GM21723 (cell line): Measurements from ENCODE around the gene PCDHGA10.
A peak's percentile ranks its signal among the peaks of the same experiment; 100 is the strongest.
"Not testable (repeated sequence)": the region's sequence is repeated elsewhere in the genome, so short reads cannot be mapped to it uniquely, and the experiment has no call there.

Experiments used
- ATAC-seq: cut with Tn5 transposase; IDR thresholded peaks from one replicate; pipeline ENCODE4 v1.9.1; 2021; ENCODE audit warnings: mild to moderate bottlenecking, moderate library complexity; ENCODE audit not compliant: unreplicated experiment

PCDHGA10 gene

DNA sequence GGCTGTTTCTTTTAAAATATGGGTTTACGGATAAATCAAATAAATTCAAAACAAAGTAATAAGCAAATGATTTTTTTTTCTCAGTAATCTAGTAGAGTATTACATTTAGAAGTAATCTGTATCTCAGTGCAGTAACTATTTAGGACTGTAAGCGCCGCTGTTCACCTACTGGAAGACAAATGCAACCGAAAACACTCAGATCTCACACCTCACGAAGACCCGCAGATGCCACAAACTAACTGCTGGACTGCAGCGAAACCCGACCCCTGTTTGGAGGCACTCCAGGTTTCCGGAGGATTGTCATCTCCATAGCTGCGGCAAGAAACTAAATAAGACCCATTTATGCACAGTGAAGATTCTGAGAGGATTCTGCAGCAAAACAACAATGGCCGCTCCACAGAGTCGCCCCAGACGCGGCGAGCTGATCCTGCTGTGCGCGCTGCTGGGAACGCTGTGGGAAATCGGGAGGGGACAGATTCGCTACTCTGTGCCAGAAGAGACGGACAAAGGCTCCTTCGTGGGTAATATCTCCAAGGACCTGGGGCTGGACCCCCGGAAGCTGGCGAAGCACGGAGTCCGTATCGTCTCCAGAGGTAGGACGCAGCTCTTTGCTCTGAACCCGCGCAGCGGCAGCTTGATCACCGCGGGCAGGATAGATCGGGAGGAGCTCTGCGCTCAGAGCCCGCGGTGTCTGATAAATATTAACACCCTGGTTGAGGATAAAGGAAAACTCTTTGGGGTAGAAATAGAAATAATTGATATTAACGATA, 20.2 kb upstream of the PCDHGA10 start, which contains the start of gene PCDHGA8:
TSS of gene PCDHGA8 (plus strand) at position 205 of the 770 bp plus-strand sequence. CDS start at position 386, 181 bp downstream.
- no peak for ATAC-seq

GRCh38 chr5:141393267-141393666, 19.5 kb upstream of the PCDHGA10 start:
- no peak for ATAC-seq

- ATAC-seq, result not testable (repeated sequence)
These were observed 18.2 kb upstream of the PCDHGA10 start for GRCh38 chr5:141394401-141395187.

DNA sequence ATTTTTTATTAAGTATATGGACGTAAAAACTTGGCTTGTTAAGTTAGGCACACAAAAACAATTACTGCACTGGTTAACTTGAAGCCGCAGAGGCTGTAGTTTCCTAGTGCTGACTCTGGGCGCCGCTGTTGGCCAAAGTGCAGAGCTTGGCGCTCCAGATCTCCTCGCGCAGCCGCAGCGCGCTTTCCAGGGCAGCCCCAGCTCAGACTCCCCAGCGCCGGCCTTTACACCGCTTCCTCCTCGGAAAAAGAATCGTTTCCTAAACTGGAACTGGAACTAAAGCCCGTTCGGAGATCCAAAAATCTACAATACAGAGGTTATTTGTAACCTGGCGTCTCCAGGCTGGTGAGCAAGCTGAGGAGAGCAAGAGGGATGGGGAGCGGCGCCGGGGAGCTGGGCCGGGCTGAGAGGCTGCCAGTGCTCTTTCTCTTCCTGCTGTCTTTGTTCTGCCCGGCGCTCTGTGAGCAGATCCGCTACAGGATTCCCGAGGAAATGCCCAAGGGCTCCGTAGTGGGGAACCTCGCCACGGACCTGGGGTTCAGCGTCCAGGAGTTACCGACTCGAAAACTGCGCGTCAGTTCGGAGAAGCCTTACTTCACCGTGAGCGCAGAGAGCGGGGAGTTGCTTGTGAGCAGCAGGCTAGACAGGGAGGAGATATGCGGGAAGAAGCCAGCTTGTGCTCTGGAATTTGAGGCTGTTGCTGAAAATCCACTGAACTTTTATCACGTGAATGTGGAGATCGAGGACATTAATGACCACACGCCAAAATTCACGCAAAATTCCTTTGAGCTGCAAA, 14.8 kb upstream of the PCDHGA10 start, which contains the start of gene PCDHGB5:
TSS of gene PCDHGB5 (plus strand) at position 192 of the 796 bp plus-strand sequence. CDS start at position 373, 181 bp downstream.
- peak; percentile 99 for ATAC-seq

DNA sequence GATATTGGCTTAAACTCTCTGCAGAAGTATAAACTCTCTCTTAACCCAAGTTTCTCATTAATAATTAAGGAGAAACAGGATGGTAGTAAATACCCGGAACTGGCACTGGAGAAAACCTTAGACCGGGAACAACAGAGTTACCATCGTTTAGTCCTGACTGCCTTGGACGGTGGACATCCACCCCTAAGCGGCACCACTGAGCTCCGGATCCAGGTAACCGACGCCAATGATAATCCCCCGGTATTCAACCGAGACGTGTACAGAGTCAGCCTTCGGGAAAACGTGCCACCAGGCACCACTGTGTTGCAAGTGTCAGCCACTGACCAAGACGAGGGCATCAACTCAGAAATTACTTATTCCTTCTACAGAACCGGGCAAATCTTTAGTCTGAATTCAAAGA, 14.2 kb upstream of the PCDHGA10 start:
- ATAC-seq, result no peak

DNA sequence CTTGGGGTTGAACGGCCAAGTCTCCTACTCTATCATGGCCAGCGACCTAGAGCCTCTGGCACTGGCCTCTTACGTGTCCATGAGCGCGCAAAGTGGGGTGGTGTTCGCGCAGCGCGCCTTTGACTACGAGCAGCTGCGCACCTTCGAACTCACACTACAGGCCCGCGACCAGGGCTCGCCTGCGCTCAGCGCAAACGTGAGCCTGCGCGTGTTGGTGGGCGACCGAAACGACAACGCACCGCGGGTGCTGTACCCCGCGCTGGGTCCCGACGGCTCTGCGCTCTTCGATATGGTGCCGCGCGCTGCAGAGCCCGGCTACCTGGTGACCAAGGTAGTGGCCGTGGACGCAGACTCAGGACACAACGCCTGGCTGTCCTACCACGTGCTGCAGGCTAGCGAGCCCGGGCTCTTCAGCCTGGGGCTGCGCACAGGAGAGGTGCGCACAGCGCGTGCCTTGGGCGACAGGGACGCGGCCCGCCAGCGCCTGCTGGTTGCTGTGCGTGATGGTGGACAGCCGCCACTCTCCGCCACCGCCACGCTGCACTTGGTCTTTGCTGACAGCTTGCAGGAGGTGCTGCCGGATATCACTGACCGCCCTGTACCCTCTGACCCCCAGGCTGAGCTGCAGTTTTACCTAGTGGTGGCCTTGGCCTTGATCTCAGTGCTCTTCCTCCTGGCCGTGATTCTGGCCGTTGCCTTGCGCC, 13.1 kb upstream of the PCDHGA10 start:
- no peak for ATAC-seq

GRCh38 chr5:141402553-141403243, 10.1 kb upstream of the PCDHGA10 start, which contains the start of gene PCDHGA9:
Gene PCDHGA9 (plus strand): TSS chr5:141402778. CDS start chr5:141402953, 175 bp downstream.
- no peak for ATAC-seq

- no peak for ATAC-seq
These were observed 9.4 kb upstream of the PCDHGA10 start for GRCh38 chr5:141403387-141403786.

- ATAC-seq, result not testable (repeated sequence)
These were observed 4.8 kb upstream of the PCDHGA10 start, which contains the start of gene PCDHGB6 for GRCh38 chr5:141407790-141408505. Gene PCDHGB6 (plus strand): TSS chr5:141408021. CDS start chr5:141408203, 182 bp downstream.

DNA sequence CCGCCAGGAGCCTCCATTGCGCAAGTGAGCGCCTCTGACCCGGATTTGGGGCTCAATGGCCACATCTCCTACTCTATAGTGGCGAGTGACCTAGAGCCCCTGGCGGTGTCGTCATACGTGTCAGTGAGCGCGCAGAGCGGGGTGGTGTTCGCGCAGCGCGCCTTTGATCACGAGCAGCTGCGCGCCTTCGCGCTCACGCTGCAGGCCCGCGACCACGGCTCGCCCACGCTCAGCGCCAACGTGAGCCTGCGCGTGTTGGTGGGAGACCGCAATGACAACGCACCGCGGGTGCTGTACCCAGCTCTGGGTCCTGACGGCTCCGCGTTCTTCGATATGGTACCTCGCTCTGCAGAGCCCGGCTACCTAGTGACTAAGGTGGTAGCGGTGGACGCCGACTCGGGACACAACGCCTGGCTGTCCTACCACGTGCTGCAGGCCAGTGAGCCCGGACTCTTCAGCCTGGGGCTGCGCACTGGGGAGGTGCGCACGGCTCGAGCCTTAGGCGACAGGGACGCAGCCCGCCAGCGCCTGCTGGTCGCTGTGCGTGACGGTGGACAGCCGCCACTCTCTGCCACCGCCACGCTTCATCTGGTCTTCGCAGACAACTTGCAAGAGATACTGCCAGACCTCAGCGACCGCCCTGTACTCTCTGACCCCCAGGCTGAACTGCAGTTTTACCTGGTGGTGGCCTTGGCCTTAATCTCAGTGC, 3.0 kb upstream of the PCDHGA10 start:
- no peak for ATAC-seq

DNA sequence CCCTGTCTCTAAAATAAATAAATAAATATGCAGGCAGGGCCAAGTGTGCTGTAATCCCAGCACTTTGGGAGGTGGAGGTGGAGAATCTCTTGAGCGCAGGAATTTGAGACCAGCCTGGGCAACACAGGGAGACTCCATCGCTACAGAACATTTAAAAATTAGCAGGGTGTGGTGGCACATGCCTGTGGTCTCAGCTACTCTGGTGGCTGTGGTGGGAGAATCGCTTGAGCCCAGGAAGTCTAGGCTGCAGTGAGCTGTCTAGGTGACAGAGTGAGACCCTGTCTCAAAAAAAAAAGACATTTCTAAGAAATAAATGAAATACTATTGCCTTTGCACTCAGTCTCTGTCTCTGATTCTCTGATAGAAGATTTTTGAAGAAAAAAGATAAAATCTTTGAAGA, 1.2 kb upstream of the PCDHGA10 start:
- no peak for ATAC-seq

GRCh38 chr5:141413540-141414069, 818 bp downstream of the PCDHGA10 start:
- no peak for ATAC-seq

DNA sequence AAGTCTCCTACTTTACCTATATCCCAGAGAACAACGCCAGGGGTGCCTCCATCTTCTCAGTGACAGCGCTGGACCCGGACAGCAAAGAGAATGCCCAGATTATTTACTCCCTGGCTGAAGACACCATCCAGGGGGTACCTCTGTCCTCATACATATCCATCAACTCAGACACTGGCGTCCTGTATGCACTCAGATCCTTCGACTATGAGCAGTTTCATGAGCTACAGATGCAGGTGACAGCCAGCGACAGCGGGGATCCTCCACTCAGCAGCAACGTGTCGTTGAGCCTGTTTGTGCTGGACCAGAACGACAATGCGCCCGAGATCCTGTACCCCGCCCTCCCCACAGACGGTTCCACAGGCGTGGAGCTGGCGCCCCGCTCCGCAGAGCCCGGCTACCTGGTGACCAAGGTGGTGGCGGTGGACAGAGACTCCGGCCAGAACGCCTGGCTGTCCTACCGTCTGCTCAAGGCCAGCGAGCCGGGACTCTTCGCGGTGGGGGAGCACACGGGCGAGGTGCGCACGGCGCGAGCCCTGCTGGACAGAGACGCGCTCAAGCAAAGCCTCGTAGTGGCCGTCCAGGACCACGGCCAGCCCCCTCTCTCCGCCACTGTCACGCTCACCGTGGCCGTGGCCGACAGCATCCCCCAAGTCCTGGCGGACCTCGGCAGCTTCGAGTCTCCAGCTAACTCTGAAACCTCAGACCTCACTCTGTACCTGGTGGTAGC, 1.9 kb downstream of the PCDHGA10 start:
- ATAC-seq, result not testable (repeated sequence)

DNA sequence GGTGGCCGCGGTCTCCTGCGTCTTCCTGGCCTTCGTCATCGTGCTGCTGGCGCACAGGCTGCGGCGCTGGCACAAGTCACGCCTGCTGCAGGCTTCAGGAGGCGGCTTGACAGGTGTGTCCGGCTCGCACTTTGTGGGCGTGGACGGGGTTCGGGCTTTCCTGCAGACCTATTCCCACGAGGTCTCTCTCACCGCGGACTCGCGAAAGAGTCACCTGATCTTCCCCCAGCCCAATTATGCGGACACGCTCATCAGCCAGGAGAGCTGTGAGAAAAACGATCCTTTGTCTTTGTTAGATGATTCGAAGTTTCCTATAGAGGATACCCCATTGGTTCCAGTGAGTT, 2.5 kb downstream of the PCDHGA10 start:
- ATAC-seq, result not testable (repeated sequence)

- ATAC-seq, result peak; percentile 74
These were observed 4.8 kb downstream of the PCDHGA10 start, which contains the start of gene PCDHGB7 for GRCh38 chr5:141417494-141418172. Gene PCDHGB7 (plus strand): TSS chr5:141417677. CDS start chr5:141417860, 183 bp downstream.

- ATAC-seq, result no peak
These were observed 6.5 kb downstream of the PCDHGA10 start for GRCh38 chr5:141419074-141419880.
